H1 (cell line): ENCODE data around the gene IQCH. TPM values are rescaled to one million over a fixed set of nuclear protein-coding genes. Genes with fewer than 3 reads are reported as not detected.

Experiments used
- CTCF ChIP-seq, 3 experiments: IDR thresholded peaks; 1 replicate in 2 of 3; 2 replicates in 1 of 3; pipeline versions ENCODE4 v1.5.1 to v1.6.1; 2011; ENCODE audit warnings: low read length in 3 of 3, mild to moderate bottlenecking in 3 of 3, inconsistent platforms in 2 of 3, low read depth in 1 of 3, moderate library complexity in 1 of 3; ENCODE audit not compliant: insufficient read depth in 1 of 3; ENCODE audit errors: control extremely low read depth in 1 of 3
- SRF ChIP-seq: IDR thresholded peaks from 2 replicates; pipeline ENCODE4 v1.6.1; 2011; ENCODE audit warnings: mild to moderate bottlenecking, low read depth, low read length, moderate library complexity
- TBP ChIP-seq: IDR thresholded peaks from 2 replicates; pipeline ENCODE4 v1.6.1; 2011; ENCODE audit warnings: low read depth, low read length, improper control_type of control experiment
- polyA plus RNA-seq, 7 experiments: library from polyadenylated mRNA; depleted of rRNA in 3 of 7; stranded (reverse) in 5 of 7; unstranded in 2 of 7; fragments of >200 nt in 5 of 7; fragments of 200-250 nt in 2 of 7; gene quantifications; 1 replicate in 5 of 7; 2 replicates in 1 of 7; 4 replicates in 1 of 7; pipeline versions ENCODE4 v1.2.1 to v1.2.3, GENCODE V29; 2011 to 2013; ENCODE audit warnings: missing spikeins in 2 of 7, mixed read lengths in 2 of 7
- total RNA-seq: library from RNA; stranded (reverse); fragmentation: NEBNext Ultra II Directional; extraction: Animal tissue kit (Norgen Biotek cat#: 25700); gene quantifications from 2 replicates; pipeline ENCODE4 v1.2.1, GENCODE V29; 2021

IQCH gene
- total and polyA plus RNA-seq, 2 of the 8 experiments (the other 6 are each of a cell fraction or from before 2014, with no cell fraction given) = 0.60 to 1.9 TPM

- no peak for TF ChIP-seq CTCF (IDR thresholded peaks at IDR 0.05; ENCODE audit: control extremely low read depth in 1 of 3, insufficient read depth in 1 of 3, low read depth in 1 of 3, low read length in 3 of 3)
- no peak for TF ChIP-seq TBP
- no peak for TF ChIP-seq SRF
These were observed 210.8 kb downstream of the IQCH start (continued) for GRCh38 chr15:67465196-67465952.
